H9 (cell line): Measurements from ENCODE around the gene TUFT1. TPM values are rescaled to one million over a fixed set of nuclear protein-coding genes. Genes with fewer than 3 reads are reported as not detected.

Experiments used
- DNase-seq: peaks from one replicate; pipeline ENCODE4 v3.0.0-alpha.2; 2017
- H2AFZ ChIP-seq: one replicate; pipeline ENCODE4 v1.6.1; 2013; ENCODE audit warnings: mild to moderate bottlenecking, low read length, control low read depth, moderate library complexity
- H2AK5ac ChIP-seq: 2 replicates; pipeline ENCODE4 v1.6.1; 2013; ENCODE audit warnings: low read length, control low read depth, mixed read lengths; ENCODE audit not compliant: insufficient read length
- H2BK120ac ChIP-seq: one replicate; pipeline ENCODE4 v1.6.1; 2013; ENCODE audit warnings: low read depth, mild to moderate bottlenecking, low read length, control low read depth, inconsistent platforms; ENCODE audit not compliant: poor library complexity, severe bottlenecking
- H2BK12ac ChIP-seq: 2 replicates; pipeline ENCODE4 v1.6.1; 2013; ENCODE audit warnings: low read length, control low read depth, mixed read lengths, low read depth; ENCODE audit not compliant: insufficient read length
- H2BK15ac ChIP-seq: 2 replicates; pipeline ENCODE4 v1.6.1; 2013; ENCODE audit warnings: low read depth, low read length, control low read depth
- H2BK20ac ChIP-seq: one replicate; pipeline ENCODE4 v1.6.1; 2013; ENCODE audit warnings: low read depth, mild to moderate bottlenecking, low read length, control low read depth, inconsistent platforms; ENCODE audit not compliant: poor library complexity, severe bottlenecking
- H2BK5ac ChIP-seq: 2 replicates; pipeline ENCODE4 v1.6.1; 2013; ENCODE audit warnings: low read length, control low read depth, mixed read lengths; ENCODE audit not compliant: insufficient read length
- H3K14ac ChIP-seq: 2 replicates; pipeline ENCODE4 v1.6.1; 2013; ENCODE audit warnings: low read length, control low read depth; ENCODE audit not compliant: insufficient read depth
- H3K18ac ChIP-seq: 2 replicates; pipeline ENCODE4 v1.6.1; 2013; ENCODE audit warnings: low read depth, mild to moderate bottlenecking, mixed read lengths, low read length, control low read depth; ENCODE audit not compliant: insufficient read length
- H3K23ac ChIP-seq: 2 replicates; pipeline ENCODE4 v1.6.1; 2013; ENCODE audit warnings: low read length, control low read depth, mixed read lengths, low read depth; ENCODE audit not compliant: insufficient read length
- H3K23me2 ChIP-seq: 2 replicates; pipeline ENCODE4 v1.6.1; 2013; ENCODE audit warnings: low read depth, mild to moderate bottlenecking, mixed read lengths, low read length, control low read depth; ENCODE audit not compliant: insufficient read length, poor library complexity, severe bottlenecking
- H3K27ac ChIP-seq: 2 replicates; pipeline ENCODE4 v1.5.1; 2013; ENCODE audit warnings: low read length, control low read depth, mixed read lengths, low read depth; ENCODE audit not compliant: insufficient read length
- H3K27me3 ChIP-seq: 2 replicates; pipeline ENCODE4 v1.6.1; 2013; ENCODE audit warnings: low read length, control low read depth, inconsistent platforms; ENCODE audit not compliant: insufficient read depth
- H3K4ac ChIP-seq: 2 replicates; pipeline ENCODE4 v1.6.1; 2013; ENCODE audit warnings: low read depth, mild to moderate bottlenecking, control low read depth, inconsistent platforms, low read length, moderate library complexity
- H3K4me1 ChIP-seq: 2 replicates; pipeline ENCODE4 v1.6.1; 2013; ENCODE audit warnings: low read length, control low read depth, inconsistent platforms; ENCODE audit not compliant: insufficient read depth
- H3K4me2 ChIP-seq: 2 replicates; pipeline ENCODE4 v1.6.1; 2013; ENCODE audit warnings: low read length, control low read depth, mixed read lengths; ENCODE audit not compliant: insufficient read length, insufficient read depth
- H3K56ac ChIP-seq: 2 replicates; pipeline ENCODE4 v1.6.1; 2013; ENCODE audit warnings: low read depth, mild to moderate bottlenecking, mixed read lengths, low read length, control low read depth; ENCODE audit not compliant: insufficient read length
- H3K79me1 ChIP-seq: 2 replicates; pipeline ENCODE4 v1.6.1; 2013; ENCODE audit warnings: low read depth, mild to moderate bottlenecking, moderate library complexity, low read length, control low read depth, inconsistent platforms; ENCODE audit not compliant: insufficient read depth, poor library complexity, severe bottlenecking
- H3K79me2 ChIP-seq: 2 replicates; pipeline ENCODE4 v1.6.1; 2013; ENCODE audit warnings: low read length, control low read depth, inconsistent platforms; ENCODE audit not compliant: insufficient read depth
- H3K9ac ChIP-seq: 2 replicates; pipeline ENCODE4 v1.6.1; 2013; ENCODE audit warnings: low read length, control low read depth, mixed read lengths; ENCODE audit not compliant: insufficient read length; ENCODE audit errors: extremely low read depth
- H3K9me3 ChIP-seq: one replicate; pipeline ENCODE4 v1.6.1; 2013; ENCODE audit warnings: low read depth, low read length, inconsistent platforms; ENCODE audit not compliant: control insufficient read depth
- H3T11ph ChIP-seq: one replicate; pipeline ENCODE4 v1.6.1; 2013; ENCODE audit warnings: mild to moderate bottlenecking, low read length, control low read depth, inconsistent platforms
- H4K20me1 ChIP-seq: one replicate; pipeline ENCODE4 v1.6.1; 2013; ENCODE audit not compliant: control insufficient read depth, insufficient read length, insufficient read depth
- H4K5ac ChIP-seq: 2 replicates; pipeline ENCODE4 v1.6.1; 2013; ENCODE audit warnings: low read depth, mild to moderate bottlenecking, mixed read lengths, low read length, control low read depth; ENCODE audit not compliant: insufficient read length
- H4K8ac ChIP-seq: replicated peaks from 2 replicates; pipeline ENCODE4 v1.6.1; 2013; ENCODE audit warnings: low read length, control low read depth, mixed read lengths, low read depth; ENCODE audit not compliant: insufficient read length
- H4K91ac ChIP-seq: 2 replicates; pipeline ENCODE4 v1.6.1; 2013; ENCODE audit warnings: low read depth, mild to moderate bottlenecking, moderate library complexity, mixed read lengths, low read length, control low read depth; ENCODE audit not compliant: insufficient read length
- H3K27ac Mint-ChIP-seq, 3 experiments: 2 replicates in 2 of 3; 3 replicates in 1 of 3; pipeline ENCODE4 v1.8.0; 2020 to 2021; ENCODE audit warnings: mixed read lengths in 3 of 3, mild to moderate bottlenecking in 1 of 3, moderate library complexity in 1 of 3
- H3K27me3 Mint-ChIP-seq: 2 replicates; pipeline ENCODE4 v1.8.0; 2021; ENCODE audit warnings: low read depth, mild to moderate bottlenecking, moderate library complexity, mixed read lengths
- H3K36me3 Mint-ChIP-seq, 3 experiments: 2 replicates in 2 of 3; 3 replicates in 1 of 3; pipeline ENCODE4 v1.8.0; 2020 to 2021; ENCODE audit warnings: low read depth in 3 of 3, mixed read lengths in 3 of 3; ENCODE audit not compliant: insufficient read depth in 1 of 3
- H3K4me1 Mint-ChIP-seq, 2 experiments: 2 replicates each; pipeline ENCODE4 v1.8.0; 2020; ENCODE audit warnings: mixed read lengths in 2 of 2
- H3K4me3 Mint-ChIP-seq, 2 experiments: 2 replicates in 1 of 2; 3 replicates in 1 of 2; pipeline ENCODE4 v1.8.0; 2020 to 2021; ENCODE audit warnings: mild to moderate bottlenecking in 2 of 2, mixed read lengths in 2 of 2, moderate library complexity in 1 of 2
- H3K9me3 Mint-ChIP-seq, 2 experiments: 2 replicates in 1 of 2; 3 replicates in 1 of 2; pipeline ENCODE4 v1.8.0; 2020; ENCODE audit warnings: mild to moderate bottlenecking in 2 of 2, mixed read lengths in 2 of 2, moderate library complexity in 1 of 2
- CTCF ChIP-seq: fragments of 200-600 bp; sonication (generic); conservative IDR thresholded peaks from 3 replicates; pipeline ENCODE4 v1.8.0; 2021; ENCODE audit warnings: antibody characterized with exemption, mild to moderate bottlenecking
- WGBS: extraction: QIAGEN DNeasy Blood & Tissue Kit; methylation state at CpG from one replicate; pipeline ENCODE4 v1.1.7; 2013; ENCODE audit warnings: missing lambda C conversion rate, low lambda C conversion rate, mixed read lengths; ENCODE audit not compliant: insufficient read length; ENCODE audit errors: extremely low coverage; 5-methylcytosine and 5-hydroxymethylcytosine counted together
- total RNA-seq: library from RNA; stranded (reverse); gene quantifications from 2 replicates; pipeline ENCODE4 v1.2.1, GENCODE V29; 2021

Gene TUFT1
- total RNA-seq, 1 experiment from 2014 or later: 6.2 TPM

DNA sequence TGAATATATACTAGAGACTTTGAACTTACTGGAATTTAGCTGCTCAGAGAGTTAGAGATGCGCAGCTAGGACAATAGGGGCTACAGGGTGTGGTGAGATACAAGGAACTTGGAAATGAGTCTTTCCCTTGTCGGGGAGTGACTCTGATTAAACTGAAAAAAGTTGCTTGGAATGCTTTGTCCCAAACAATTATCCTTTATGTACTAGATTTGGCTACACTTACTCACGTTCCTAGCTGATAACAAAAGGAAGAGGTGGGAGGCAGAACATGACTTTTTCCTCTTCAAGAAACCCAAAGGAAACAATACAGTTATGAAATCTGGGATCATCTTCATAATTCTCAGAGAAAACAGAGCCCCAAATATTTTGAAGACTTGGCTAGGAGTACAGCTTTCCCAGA is 35.9 kb upstream of the TUFT1 start:
- H3T11ph ChIP-seq: no peak overlapping the region
- Mint-ChIP-seq H3K27me3 (peaks cover 2% of the 10 kb centered on the region), H3K27ac (no peak overlapping the region; a peak in 1 of 7 replicates), H3K36me3 (no peaks in the 10 kb centered on the region), H3K4me1 (peaks cover 0 to 5% of the 10 kb centered on the region in 2 experiments; a peak in 1 of 4 replicates), H3K9me3 (no peaks in the 10 kb centered on the region), H3K4me3 (no peak overlapping the region)
- no peak for TF ChIP-seq CTCF
- no peak overlapping the region for H3K9ac ChIP-seq
- no peaks in the 10 kb centered on the region for H3K23me2 ChIP-seq
- no peak overlapping the region for H2BK12ac ChIP-seq
- WGBS: no CpG with 5 or more reads among the region's 3 CpGs
- no peak overlapping the region for H3K23ac ChIP-seq
- no peak overlapping the region for H4K8ac ChIP-seq
- no peaks in the 10 kb centered on the region for H3K4me1 ChIP-seq
- no peak overlapping the region for H4K5ac ChIP-seq
- no peak overlapping the region for H2BK120ac ChIP-seq
- H3K79me2 ChIP-seq: no peaks in the 10 kb centered on the region
- no peak overlapping the region for H2AK5ac ChIP-seq
- no peak overlapping the region for H2BK15ac ChIP-seq
- H3K14ac ChIP-seq: no peak overlapping the region
- H2BK20ac ChIP-seq: no peak overlapping the region
- H3K9me3 ChIP-seq: no peaks in the 10 kb centered on the region
- no peak overlapping the region for H4K91ac ChIP-seq
- no peaks in the 10 kb centered on the region for H4K20me1 ChIP-seq
- no peak overlapping the region for H3K18ac ChIP-seq
- H2BK5ac ChIP-seq: no peak overlapping the region
- H3K27me3 ChIP-seq: no peaks in the 10 kb centered on the region
- H2AFZ ChIP-seq: no peak overlapping the region
- no peak overlapping the region for H3K4ac ChIP-seq
- no peak overlapping the region for H3K27ac ChIP-seq
- no peaks in the 10 kb centered on the region for H3K79me1 ChIP-seq
- DNase-seq: no peak
- H3K56ac ChIP-seq: no peak overlapping the region
- no peak overlapping the region for H3K4me2 ChIP-seq
